GM18502 (cell line): Measurements from ENCODE around the gene RAPGEF1.
A peak's percentile ranks its signal among the peaks of the same experiment; 100 is the strongest.
"Not testable (repeated sequence)": the region's sequence is repeated elsewhere in the genome, so short reads cannot be mapped to it uniquely, and the experiment has no call there.

Experiments
- ATAC-seq: cut with Tn5 transposase; IDR thresholded peaks from one replicate; pipeline ENCODE4 v1.9.1; 2021; ENCODE audit warnings: mild to moderate bottlenecking; ENCODE audit not compliant: unreplicated experiment, poor library complexity

The RAPGEF1 gene

DNA sequence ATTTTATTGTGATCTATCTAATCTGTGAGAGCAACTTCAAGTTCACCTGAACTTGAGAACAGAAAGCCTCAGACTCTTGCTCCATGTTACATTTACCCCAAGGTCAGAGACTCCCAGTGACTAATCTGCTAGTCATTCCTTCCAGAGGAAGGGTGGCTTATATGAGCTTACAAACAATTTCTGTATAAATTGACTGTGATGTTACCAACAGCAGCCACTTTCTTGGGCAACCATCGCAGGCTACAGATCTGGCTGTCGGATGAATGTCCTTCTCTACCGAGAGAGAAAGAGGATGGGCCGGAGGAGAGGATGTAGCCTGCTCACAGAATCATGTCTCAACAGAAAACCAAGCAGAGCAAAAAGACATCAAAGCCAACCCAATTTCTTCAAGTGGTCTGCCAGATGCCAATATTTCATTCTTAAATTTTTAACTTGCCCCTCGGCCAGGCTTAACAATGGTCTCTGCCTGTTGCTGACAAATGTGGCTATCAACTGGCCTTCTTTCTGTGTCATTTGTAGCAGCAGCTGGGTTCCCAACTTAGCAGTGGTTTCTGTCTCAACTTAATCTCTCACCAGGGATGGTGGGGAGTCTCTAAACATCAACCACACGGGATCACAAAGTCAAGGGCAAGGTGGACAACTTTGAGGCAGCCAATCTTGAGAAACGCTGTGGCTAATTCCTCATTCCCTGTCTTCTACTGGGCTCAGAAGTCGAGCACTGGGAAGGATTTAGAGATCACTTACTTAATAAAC is 81.3 kb downstream of the RAPGEF1 start:
- ATAC-seq, result no peak

DNA sequence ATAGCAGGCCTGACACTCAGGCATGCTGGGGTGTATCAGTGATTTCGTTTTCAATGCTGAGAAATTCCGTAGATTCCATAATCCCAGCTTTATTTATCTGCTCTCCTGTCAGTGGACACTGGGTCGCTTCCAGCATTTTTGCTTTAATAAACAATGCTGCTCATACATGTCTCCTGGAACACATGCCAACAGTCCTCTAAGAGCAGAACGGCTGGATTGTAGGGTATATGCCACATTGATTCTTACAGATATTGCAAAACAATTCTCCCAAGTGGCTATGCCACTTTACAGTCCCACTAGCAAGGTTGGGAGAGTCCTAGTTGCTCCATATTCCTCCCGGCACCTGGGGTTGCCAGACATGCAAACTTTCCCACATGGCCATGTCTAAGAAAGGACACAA is 81.9 kb downstream of the RAPGEF1 start:
- no peak for ATAC-seq

DNA sequence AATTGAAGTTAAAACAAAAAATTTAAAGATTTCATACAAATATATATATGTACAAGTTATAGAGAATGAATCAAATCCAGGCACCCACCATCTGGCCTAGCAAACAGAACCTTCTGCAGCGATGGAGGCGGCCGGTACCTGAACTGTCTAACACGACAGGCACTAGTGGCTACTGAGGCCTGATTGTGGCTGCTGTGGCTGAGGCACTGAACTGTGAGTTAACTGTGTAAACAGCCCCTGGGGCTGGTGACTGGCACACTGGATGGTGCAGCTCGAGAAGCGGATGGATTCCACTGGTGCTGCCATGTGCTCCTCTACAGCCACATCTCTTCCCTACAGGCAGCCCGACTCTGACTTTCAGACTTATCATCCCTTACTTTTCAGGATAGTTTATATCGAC is 82.4 kb downstream of the RAPGEF1 start:
- ATAC-seq, result no peak

DNA sequence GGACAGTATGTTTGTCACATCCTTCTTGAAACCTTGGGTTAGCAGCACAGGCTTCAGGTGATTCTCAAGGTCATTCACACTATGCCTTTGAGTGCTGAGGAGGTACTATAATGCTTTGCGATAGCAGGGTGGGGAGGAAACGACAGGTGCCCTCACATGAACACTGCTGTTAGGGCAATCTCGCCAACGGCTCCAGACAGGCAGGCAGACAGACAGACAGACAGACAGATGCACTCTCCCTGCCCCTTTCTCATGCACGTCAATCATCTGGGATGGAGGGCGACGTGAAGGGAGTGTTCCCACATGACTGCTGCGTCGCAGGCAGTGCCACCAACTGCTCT is 82.9 kb downstream of the RAPGEF1 start:
- peak; percentile 33 for ATAC-seq

DNA sequence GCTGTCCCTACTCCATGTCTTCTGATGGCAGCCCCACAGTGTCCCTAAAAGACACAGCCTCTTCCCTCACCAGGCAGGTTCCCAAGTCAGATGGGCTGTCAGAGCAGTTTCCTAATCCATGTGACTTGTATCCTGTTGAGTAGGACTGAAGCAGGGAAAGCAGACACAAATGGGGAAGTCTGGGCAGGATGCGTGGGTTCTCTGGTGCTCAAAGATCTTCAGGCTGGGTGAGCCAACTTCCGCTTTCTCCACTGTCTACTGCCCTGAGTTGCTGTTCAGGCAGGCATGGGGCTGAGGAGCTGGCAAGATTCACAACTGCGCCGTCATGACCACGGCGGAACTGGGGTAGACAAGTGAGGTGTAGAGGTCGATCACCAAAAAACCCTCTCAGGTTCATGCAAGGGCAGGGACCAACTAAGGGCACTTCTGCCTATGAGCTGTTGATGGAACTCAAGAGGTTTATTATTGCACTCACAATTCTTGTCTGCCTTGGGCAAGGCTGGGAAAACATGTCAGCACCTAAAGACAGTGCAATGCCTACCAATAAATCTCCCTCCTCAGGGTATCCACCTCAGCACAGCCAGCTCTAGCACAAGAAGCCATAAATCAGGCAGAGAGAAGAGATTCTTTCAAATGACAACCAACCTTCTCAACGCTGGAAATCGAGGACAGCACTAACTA is 83.4 kb downstream of the RAPGEF1 start:
- peak; percentile 62 for ATAC-seq

DNA sequence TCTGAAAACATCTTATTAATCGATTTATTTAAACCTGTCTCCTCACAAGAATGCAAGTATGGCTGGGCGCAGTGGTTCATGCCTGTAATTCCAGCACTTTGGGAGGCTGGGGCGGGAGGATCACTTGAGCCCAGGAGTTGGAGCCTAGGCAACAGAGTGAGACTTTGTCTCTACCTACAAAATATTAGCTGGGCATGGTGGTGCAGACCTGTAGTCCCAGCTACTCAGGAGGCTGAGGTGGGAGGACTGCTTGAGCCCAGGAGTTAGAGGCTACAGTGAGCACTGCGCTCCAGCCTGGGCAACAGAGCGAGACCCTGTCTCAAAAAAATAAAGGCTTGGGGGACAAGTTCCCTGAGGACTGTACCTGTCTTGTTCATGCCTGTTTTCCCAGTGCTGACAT is 85.5 kb downstream of the RAPGEF1 start:
- not testable (repeated sequence) for ATAC-seq

DNA sequence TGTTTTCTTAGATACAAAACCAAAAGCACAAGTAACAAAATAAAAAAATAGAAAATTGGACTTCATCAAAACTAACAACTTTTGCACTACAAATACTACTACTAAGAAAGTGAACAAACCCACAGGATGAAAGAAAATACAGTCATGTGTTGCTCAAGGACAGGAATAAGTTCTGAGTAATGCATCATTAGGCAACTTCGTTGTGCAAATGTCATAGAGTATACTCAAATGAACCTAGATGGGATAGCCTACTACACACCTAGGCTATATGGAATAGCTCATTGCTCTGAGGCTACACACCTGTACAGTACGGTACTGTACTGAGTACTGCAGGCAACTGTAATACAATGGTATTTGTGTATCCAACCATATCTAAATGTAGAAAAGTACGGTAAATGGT is 88.3 kb downstream of the RAPGEF1 start:
- no peak for ATAC-seq

DNA sequence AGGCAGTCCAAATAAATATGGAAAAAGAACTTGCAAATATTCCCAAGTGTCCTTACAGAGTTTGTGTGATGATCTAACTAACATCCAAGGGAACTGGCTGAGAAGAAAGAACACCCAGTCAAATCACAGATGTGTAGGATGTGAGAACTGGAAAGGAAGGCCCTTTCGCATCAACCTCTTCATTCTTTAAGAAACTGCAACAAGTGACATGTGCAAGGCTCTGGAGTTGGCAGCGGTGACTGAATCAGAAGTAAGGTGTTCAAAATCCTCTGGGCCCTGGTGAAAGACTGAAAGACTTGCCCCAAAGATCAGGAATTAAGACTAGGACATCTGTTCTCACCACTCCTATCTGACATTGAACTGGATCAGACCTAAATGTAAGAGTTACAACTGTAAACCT is 88.7 kb downstream of the RAPGEF1 start:
- ATAC-seq, result no peak

DNA sequence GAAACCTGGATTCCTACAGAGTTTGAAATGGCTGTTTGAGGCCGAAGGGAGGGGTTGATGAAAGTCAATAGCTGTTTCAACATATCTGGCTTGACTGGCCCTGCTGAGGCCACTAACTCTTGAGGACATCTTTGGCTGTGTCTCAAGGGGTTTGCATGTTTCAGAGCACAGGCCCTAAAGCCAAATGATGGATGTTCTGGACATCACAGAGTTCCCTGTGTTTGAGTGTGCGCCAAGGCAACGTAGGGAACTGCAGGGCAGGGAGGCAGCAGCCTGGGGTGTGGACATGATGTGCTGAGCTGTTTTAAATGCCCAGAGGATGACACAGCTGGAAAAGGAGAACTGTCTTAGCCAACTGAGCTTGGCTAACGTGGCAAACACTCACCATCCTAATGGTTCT is 89.6 kb downstream of the RAPGEF1 start:
- ATAC-seq, result no peak

DNA sequence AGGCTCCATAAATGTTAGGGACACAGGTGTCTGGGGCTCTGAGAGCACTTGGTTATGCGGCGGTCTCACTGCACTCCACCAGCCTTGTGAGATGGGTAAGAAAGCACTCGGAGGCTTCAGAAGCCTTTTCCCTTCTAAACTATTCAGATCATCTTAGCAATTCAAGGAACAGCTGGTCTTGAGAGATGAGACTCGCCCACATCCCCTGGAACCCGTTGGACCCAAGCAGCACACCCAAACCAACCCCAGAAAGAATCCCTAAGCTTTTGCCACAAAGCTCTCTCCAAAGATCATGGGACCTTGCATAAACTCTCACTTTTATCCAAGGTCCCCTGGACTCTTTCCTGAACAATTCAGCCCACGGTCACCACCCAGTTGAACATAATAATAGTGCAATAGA is 90.2 kb downstream of the RAPGEF1 start:
- no peak for ATAC-seq

DNA sequence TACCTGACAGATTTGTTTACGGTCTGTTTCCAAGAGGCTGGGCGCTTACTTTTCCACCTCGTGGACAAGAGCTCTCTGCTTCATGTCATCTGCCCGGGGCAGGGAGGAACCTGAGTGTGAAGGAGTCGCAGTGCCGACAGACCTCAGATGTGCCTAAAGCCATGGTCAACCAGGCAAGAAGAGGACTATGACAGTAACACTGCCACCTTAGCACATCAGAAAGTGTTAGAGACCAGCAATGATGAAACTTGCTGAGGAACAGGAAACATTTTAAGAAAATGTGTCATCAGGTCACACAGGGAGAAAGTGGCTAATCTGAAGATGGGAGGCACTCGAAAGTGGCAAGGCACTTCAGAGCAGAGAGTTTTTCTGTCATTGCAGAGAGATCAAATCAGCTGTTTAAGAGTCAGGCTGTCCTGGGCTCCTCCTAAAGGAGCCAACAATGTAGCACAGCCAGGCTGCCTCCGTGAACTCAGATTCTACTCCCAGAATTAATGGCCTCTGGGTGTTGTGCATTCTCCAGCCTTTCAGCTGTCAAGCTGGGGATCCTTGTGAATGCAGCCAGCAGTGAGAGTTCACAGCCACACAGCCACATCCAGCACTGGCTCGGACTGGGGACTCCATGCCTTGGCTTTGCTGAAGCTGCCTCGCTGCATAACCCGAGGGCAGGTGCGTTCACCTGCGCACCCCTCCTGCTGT is 94.6 kb downstream of the RAPGEF1 start:
- ATAC-seq, result no peak

DNA sequence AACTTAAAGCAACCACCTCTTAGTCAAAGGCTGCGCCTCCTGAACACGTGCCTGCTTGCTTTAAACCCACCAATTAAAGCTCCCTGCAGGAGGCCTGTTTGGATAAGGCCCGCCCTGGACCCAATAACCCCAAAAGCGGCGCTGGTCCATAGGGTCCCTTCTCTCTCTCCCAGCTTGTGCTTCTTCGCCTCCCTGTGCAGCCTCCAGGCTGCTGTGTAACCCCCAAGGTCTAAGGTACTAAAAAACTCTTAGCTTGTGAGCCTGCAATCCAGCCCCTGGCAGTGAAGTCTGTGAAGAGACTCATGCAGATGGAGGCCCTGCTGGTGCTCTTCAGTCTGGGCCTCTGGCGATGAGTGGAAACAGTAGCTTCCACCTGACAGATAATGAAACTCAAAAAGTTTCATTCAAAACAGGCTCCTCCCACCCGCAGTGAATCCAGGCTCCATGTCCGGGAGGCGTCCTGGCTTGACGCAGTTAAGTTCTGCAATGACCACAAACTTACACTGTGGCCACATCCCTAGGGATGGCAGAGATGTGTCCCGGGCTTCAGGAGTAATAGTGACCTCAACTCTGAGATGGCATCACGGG is 97.3 kb downstream of the RAPGEF1 start:
- ATAC-seq, result peak; percentile 60

DNA sequence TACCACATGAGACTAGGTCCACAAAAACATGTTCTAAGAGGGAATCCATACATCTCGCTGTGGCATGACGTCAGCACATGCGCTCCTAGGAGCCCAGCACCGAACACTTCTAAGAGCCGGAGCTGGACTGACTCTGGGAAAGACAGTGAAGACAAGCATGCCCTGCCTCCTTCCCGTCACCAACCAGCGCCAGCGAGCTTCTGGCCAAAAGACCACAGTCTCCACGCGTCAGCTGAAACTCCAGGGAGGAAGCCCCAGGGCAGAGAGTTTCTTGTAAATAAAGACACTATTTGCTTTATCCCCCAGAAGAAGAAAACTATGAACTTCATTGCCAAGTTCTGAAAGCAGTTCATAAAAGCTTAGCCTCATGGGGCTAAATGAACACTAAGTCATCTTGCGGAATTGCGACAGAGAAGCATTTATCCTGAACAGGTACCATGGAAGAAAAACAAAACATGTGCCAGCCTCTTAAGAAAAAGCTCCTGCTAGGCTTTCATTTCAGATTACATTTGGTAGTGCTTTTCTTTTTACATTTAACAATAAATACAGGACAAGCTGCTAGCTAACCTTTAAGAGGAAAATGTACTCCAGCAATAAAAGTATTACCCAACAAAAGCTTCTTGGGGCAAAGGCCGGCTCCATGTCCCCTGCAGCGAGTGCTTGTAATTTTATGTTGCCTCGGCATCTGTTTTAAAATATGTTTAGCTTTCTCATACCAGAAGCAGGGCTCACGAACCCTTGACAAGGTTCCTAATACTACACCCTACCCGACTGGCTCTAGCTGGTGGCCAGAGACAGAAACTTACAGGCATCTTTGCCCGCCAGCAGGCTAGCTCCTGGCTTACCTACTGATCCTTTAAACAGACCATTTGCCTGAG is 98.0 kb downstream of the RAPGEF1 start:
- ATAC-seq, result no peak

DNA sequence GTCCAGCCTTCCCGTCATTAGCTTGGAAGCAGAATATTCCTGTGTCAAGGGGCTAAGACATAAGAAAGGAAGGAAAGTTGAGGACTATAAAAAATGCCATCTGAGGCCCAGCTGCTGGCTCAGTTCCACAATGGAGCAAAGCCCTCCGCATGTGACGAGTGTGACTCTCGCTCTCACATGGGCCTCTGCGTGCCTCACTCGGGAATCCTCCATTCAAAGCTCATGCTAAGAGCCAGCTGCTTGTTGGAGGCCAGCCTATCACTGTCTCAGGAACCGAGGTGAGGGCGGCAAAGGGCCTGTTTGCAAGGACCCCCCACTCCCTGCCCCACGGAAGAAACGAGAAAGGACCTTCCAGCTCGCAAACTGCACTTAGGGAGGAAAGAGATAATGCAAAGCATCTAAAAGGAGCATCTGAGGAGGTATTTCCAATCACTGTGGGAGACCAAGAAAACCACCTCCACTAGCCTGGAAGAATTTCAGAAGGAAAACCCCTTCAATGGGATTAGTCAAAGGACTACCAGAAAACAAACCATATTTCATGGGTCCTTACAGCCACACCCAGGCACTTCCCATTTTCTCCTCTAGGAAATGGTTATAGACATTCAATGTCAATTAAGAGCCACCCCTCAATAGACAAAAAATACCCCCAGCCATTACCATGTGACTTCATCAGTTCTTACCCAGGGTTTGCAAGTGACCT is 99.3 kb downstream of the RAPGEF1 start:
- no peak for ATAC-seq

DNA sequence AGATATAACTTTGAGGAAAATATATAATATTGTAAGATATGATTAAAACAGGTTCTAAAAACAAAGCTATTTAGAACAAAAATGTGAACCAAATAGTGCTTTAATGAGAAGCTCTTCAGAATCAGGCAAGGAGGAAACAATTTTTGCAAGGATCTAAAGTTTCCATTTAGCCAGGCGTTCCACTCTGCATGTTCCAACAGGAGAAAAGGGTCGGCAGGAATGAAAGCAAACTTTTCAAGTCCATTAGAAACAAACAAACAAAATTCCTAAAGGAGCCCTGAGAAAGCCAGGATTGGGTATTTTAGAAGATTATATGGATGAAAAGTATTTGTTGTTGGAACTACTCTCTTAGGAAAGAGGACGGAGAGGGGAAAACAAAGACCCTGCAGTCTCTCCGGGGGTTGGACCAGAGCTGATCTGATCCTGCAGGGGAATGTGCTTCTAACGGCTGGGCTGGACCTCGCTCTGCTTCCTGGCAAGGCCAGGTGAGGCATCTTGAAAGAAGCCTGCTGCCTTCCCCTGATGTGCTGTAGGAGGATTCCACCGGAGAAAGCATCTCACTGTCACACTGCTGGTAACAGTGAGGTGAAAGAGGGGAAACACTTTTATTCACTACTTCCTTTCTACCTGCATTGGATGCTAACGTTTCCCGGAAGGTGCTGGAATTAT is 100.0 kb downstream of the RAPGEF1 start:
- ATAC-seq, result no peak

DNA sequence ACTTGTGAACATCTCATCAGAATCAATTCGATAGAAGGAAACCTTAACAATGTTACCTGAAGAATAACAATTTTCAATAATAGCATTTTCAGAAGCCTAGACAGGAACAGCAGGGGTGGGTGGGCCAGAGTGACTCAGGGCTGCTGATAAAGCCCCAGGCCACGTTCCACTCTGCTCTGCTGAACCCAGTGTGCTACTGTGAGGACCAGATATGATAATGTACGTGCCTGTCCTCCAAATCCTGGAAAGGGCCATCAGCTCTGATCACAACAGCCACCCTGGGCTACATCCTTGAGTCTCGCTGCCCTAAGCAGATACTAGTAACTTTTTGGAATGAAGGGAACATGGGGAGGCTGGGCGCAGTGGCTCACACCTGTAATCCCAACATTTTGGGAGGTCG is 103.3 kb downstream of the RAPGEF1 start:
- ATAC-seq, result no peak

DNA sequence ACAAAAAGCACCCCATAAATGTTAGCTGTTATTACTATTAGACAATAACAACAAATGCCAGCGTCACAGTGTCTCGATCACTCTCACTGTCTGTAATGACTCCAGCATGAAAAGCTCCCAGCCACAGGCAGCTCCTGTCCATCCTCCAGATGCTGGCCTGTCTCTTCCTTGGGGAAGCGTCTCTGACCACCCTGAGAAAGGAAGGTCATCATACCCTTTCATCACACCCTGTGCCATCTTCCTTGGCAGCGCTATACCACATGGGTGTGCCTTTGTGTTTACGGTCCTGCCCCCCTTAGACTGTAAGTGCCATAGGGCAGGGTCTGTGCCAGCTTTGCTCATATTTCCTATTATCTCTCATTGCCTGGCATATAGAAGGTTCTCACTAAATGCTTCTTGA is 104.0 kb downstream of the RAPGEF1 start:
- no peak for ATAC-seq

DNA sequence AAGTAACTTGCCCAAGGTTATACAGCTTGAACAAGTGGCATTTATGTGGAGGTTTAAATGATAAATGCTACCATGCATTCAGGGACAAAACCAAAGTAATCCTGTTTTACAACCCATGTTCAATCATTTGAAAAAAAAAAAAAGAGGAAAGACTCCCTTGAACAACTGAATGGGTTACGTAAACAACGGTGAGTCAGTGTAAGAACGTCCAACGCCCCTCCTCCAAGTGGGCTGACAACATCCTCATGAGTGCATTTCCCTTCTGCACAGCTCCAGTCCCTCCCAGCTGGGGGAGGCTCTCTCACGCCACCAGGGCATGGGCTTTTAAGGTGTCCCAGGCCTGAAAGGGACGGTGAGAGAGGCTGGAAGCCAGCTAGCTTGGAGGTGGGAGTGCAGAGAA is 104.6 kb downstream of the RAPGEF1 start:
- ATAC-seq, result no peak

DNA sequence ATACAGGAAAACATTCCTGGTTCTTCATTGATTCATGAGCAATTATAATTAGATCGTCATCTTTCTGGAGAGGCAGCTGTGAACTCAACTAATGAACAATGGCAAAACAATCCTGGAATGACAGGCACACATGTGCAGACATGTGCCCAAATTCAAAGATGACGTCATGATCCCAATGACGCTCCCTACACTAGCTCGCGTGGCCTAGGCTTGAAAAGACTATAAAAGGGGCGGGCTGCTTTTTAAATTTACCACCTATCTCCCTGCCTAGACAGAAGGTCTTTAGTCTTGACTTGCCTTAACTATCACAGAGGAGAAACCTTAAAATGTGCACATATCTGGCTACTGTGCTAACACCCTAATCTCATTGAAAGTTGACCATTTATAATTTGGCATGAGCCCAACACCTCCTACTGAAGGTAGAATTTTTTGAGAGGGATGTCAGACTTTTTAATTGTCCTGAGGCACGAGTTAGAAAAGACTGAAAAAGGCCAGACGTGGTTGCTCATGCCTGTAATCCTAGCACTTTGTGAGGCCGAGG is 106.3 kb downstream of the RAPGEF1 start:
- ATAC-seq, result no peak
